OCI-LY7 (cell line): ENCODE data around the gene TES. TPM values are rescaled to one million over a fixed set of nuclear protein-coding genes. Genes with fewer than 3 reads are reported as not detected.
A peak's percentile ranks its signal among the peaks of the same experiment; 100 is the strongest.

Experiments
- Bru-seq: library from RNA; stranded (reverse); fragments of 400-500 nt; gene quantifications from one replicate; lab custom pipeline; 2021; lab: Mats Ljungman, UMichigan
- BruChase-seq, 2 experiments: library from RNA; stranded (reverse); fragments of 400-500 nt; gene quantifications; one replicate each; lab custom pipeline; 2021; lab: Mats Ljungman, UMichigan
- BruUV-seq: library from RNA; stranded (reverse); fragments of 400-500 nt; replicated peaks from 2 replicates; lab custom pipeline; 2021; lab: Mats Ljungman, UMichigan
- CTCF ChIA-PET: fragments of 300-600 bp; sonication (Branson Sonifier 250); formaldehyde crosslinking; loops from one replicate; lab custom pipeline; 2022; ENCODE audit warnings: antibody characterized with exemption; ENCODE audit not compliant: unreplicated experiment; lab: Charles Lee
- POLR2A ChIA-PET: fragments of 300-600 bp; sonication (Branson Sonifier 250); formaldehyde crosslinking; loops from one replicate; lab custom pipeline; 2022; ENCODE audit warnings: antibody characterized with exemption; lab: Charles Lee
- DNase-seq: peaks from one replicate; pipeline ENCODE4 v3.0.0-alpha.2; 2015; ENCODE audit warnings: low spot score
- H2AFZ ChIP-seq: fragments of 200-600 bp; sonication (generic), shearing (Covaris generic); 2 replicates; pipeline ENCODE4 v1.6.1; 2014; ENCODE audit warnings: mild to moderate bottlenecking, antibody characterized with exemption, low read length, moderate library complexity
- H3K27ac ChIP-seq: fragments of 200-600 bp; sonication (generic); 2 replicates; pipeline ENCODE4 v1.5.1; 2014; ENCODE audit warnings: mixed run types, low read depth, mild to moderate bottlenecking, moderate library complexity, low read length, inconsistent platforms; ENCODE audit not compliant: poor library complexity, severe bottlenecking
- H3K36me3 ChIP-seq: fragments of 200-600 bp; sonication (generic); 2 replicates; pipeline ENCODE4 v1.6.1; 2014; ENCODE audit warnings: mild to moderate bottlenecking, antibody characterized with exemption, low read length, moderate library complexity, mixed read lengths; ENCODE audit not compliant: insufficient read depth
- H3K4me1 ChIP-seq: fragments of 200-600 bp; sonication (generic); 2 replicates; pipeline ENCODE4 v1.5.1; 2014; ENCODE audit warnings: mild to moderate bottlenecking, low read length; ENCODE audit not compliant: insufficient read depth, poor library complexity, severe bottlenecking
- H3K4me2 ChIP-seq: fragments of 200-600 bp; sonication (generic); 2 replicates; pipeline ENCODE4 v1.6.1; 2014; ENCODE audit warnings: mild to moderate bottlenecking, low read length
- H3K4me3 ChIP-seq: fragments of 200-600 bp; sonication (generic); 2 replicates; pipeline ENCODE4 v1.5.1; 2014; ENCODE audit warnings: mild to moderate bottlenecking, low read depth, low read length; ENCODE audit not compliant: poor library complexity, severe bottlenecking
- H3K79me2 ChIP-seq: fragments of 200-600 bp; sonication (generic); 2 replicates; pipeline ENCODE4 v1.6.1; 2016; ENCODE audit warnings: low read depth, mild to moderate bottlenecking, low read length, moderate library complexity, mixed read lengths; ENCODE audit not compliant: insufficient read depth
- H3K9me2 ChIP-seq: fragments of 200-600 bp; sonication (generic); 2 replicates; pipeline ENCODE4 v1.6.1; 2016; ENCODE audit warnings: mild to moderate bottlenecking, low read length, mixed read lengths; ENCODE audit not compliant: insufficient read depth
- H3K9me3 ChIP-seq: fragments of 200-600 bp; sonication (generic); 2 replicates; pipeline ENCODE4 v1.6.1; 2014; ENCODE audit warnings: mild to moderate bottlenecking, mixed run types, low read length, mixed read lengths
- H4K20me1 ChIP-seq: fragments of 200-600 bp; sonication (generic); 2 replicates; pipeline ENCODE4 v1.6.1; 2014; ENCODE audit warnings: mild to moderate bottlenecking, antibody characterized with exemption, low read length, moderate library complexity, mixed read lengths; ENCODE audit not compliant: insufficient read depth
- EZH2phosphoT487 ChIP-seq: fragments of 200-600 bp; sonication (generic); IDR thresholded peaks from 2 replicates; pipeline ENCODE4 v1.6.1; 2018; ENCODE audit warnings: low read depth, borderline replicate concordance, mild to moderate bottlenecking, mixed run types, antibody characterized with exemption, low read length, moderate library complexity, mixed read lengths
- intact Hi-C: fragments of 100-400 bp; cut with micrococcal nuclease; formaldehyde crosslinking; loops from one replicate; pipeline ENCODE4 v1.10.0; 2022; ENCODE audit not compliant: unreplicated experiment
- long read RNA-seq: library from polyadenylated mRNA; stranded (forward); transcript quantifications from one replicate; pipeline ENCODE4 v2.0.0, GENCODE V29; 2022
- total RNA-seq, 2 experiments: library from RNA; depleted of rRNA in 1 of 2; stranded (reverse); fragments of >200 nt in 1 of 2; shearing (Covaris generic) in 1 of 2; gene quantifications; 2 replicates each; pipeline ENCODE4 v1.2.3, GENCODE V29; 2014 to 2022
- TF ChIP-seq, protein P1 (sequence below): fragments of 200-600 bp; sonication (generic); conservative IDR thresholded peaks from 2 replicates; pipeline ENCODE4 v1.5.1; 2014; ENCODE audit warnings: mild to moderate bottlenecking, antibody characterized with exemption, low read length, moderate library complexity, mixed read lengths

Gene TES, protein sequence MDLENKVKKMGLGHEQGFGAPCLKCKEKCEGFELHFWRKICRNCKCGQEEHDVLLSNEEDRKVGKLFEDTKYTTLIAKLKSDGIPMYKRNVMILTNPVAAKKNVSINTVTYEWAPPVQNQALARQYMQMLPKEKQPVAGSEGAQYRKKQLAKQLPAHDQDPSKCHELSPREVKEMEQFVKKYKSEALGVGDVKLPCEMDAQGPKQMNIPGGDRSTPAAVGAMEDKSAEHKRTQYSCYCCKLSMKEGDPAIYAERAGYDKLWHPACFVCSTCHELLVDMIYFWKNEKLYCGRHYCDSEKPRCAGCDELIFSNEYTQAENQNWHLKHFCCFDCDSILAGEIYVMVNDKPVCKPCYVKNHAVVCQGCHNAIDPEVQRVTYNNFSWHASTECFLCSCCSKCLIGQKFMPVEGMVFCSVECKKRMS
- not detected in 2 replicates for total RNA-seq (2014; rRNA removed; shearing (Covaris generic))
- not detected in 2 replicates for total RNA-seq (2022)
- percentile 20 among the genes with signal in this experiment for Bru-seq, nascent RNA
- percentile 20 among the genes with signal in this experiment for BruChase-seq, experiment 1, labeled RNA remaining after a 6-hour chase
- percentile 26 among the genes with signal in this experiment for BruChase-seq, experiment 2, labeled RNA remaining after a 2-hour chase
- long read RNA-seq, result 0 reads

- no peaks in the 10 kb centered on the region for H3K9me3 ChIP-seq
- POLR2A ChIA-PET, result no interaction called here
- H3K36me3 ChIP-seq, result no peaks in the 10 kb centered on the region
- TF ChIP-seq EZH2phosphoT487, result no peak
- TF ChIP-seq, protein P1, sequence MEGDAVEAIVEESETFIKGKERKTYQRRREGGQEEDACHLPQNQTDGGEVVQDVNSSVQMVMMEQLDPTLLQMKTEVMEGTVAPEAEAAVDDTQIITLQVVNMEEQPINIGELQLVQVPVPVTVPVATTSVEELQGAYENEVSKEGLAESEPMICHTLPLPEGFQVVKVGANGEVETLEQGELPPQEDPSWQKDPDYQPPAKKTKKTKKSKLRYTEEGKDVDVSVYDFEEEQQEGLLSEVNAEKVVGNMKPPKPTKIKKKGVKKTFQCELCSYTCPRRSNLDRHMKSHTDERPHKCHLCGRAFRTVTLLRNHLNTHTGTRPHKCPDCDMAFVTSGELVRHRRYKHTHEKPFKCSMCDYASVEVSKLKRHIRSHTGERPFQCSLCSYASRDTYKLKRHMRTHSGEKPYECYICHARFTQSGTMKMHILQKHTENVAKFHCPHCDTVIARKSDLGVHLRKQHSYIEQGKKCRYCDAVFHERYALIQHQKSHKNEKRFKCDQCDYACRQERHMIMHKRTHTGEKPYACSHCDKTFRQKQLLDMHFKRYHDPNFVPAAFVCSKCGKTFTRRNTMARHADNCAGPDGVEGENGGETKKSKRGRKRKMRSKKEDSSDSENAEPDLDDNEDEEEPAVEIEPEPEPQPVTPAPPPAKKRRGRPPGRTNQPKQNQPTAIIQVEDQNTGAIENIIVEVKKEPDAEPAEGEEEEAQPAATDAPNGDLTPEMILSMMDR, result no peak
- CTCF ChIA-PET, result no interaction called here
- no peaks in the 10 kb centered on the region for H3K79me2 ChIP-seq
- H3K4me2 ChIP-seq, result peak within 1 kb of the TSS; percentile 77
- no peaks in the 10 kb centered on the region for H3K9me2 ChIP-seq
- peak within 1 kb of the TSS; percentile 43 for H3K4me3 ChIP-seq
- H2AFZ ChIP-seq, result 0 out of 2 replicates have a peak within 1 kb of the TSS, but pooled peaks have one; percentile 18
- H4K20me1 ChIP-seq, result no peaks in the 10 kb centered on the region; the same call in 1 of the 2 replicates
- H3K4me1 ChIP-seq, result peaks cover 7% of the 10 kb centered on the region
- no peak within 1 kb of the TSS for H3K27ac ChIP-seq
- BruUV-seq, result no TSS peak
- DNase-seq, result no peak
- intact Hi-C loops, result no loop called here
Observed at GRCh38 chr7:116210345-116211005, at the start of gene TES. Gene TES (plus strand): TSS chr7:116210539. CDS start chr7:116210708, 169 bp downstream.

DNA sequence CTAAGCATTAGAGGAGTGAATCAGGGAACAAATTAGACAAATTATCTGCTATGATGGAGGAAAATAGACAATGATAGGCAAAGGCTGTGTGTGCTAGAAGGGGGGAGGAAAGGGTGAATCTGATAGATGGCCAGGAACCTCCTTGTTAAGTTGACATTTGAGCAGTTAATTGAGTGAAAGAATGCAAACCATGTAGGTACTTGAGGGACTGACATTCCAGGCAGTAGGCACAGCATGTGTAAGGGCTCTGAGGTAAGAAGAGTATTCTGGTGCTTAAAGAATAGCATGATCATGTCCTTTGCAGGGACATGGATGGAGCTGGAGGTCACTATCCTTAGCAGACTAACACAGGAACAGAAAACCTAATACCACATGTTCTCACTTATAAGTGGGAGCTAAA is 48.6 kb upstream of the TES start:
- no peak for TF ChIP-seq EZH2phosphoT487
- TF ChIP-seq, protein P1, result no peak
- Histone ChIP-seq H3K27ac (no peak overlapping the region), H2AFZ (no peak overlapping the region), H3K4me1 (no peaks in the 10 kb centered on the region), H4K20me1 (no peaks in the 10 kb centered on the region), H3K4me3 (no peak overlapping the region), H3K4me2 (no peak overlapping the region), H3K9me2 (no peaks in the 10 kb centered on the region), H3K79me2 (no peaks in the 10 kb centered on the region), H3K9me3 (no peaks in the 10 kb centered on the region), H3K36me3 (no peaks in the 10 kb centered on the region)
- intact Hi-C loops, result no loop called here
- CTCF ChIA-PET, result no interaction called here
- DNase-seq, result no peak
- POLR2A ChIA-PET, result no interaction called here
- BruUV-seq, result no TSS peak
